Measurements from ENCODE around the gene CSF3.

- no peak for TF ChIP-seq SUZ12 (IDR thresholded peaks at IDR 0.05; ENCODE audit: extremely low read depth, insufficient read depth, insufficient read length)
- TF ChIP-seq YY1 (IDR thresholded peaks at IDR 0.05; ENCODE audit: insufficient read depth, insufficient read length) = no peak
- TF ChIP-seq ZNF274 (IDR thresholded peaks at IDR 0.05; ENCODE audit: low read depth, low read length) = no peak
Measured at GRCh38 chr17:40005520-40005919, 9.7 kb upstream of the CSF3 start.

All from NT2/D1 (cell line).